ENCODE measurements around the gene HMGCL.
"Not testable (repeated sequence)": the region's sequence is repeated elsewhere in the genome, so short reads cannot be mapped to it uniquely, and the experiment has no call there.

The HMGCL gene

GRCh38 chr1:23797478-23798448, 27.5 kb downstream of the HMGCL start:
- no peak for DNase-seq

- no peak for DNase-seq
Observed at GRCh38 chr1:23796466-23797271, 28.6 kb downstream of the HMGCL start.

GRCh38 chr1:23795676-23796465, 29.4 kb downstream of the HMGCL start:
- DNase-seq: no peak

- not testable (repeated sequence) for DNase-seq
Observed at GRCh38 chr1:23794732-23795182, 30.5 kb downstream of the HMGCL start.

GRCh38 chr1:23793861-23794731, 31.1 kb downstream of the HMGCL start:
- no peak for DNase-seq

GRCh38 chr1:23793018-23793781, 32.0 kb downstream of the HMGCL start:
- DNase-seq: no peak

GRCh38 chr1:23792151-23792945, 32.9 kb downstream of the HMGCL start:
- DNase-seq: no peak

GRCh38 chr1:23791516-23792047, 33.6 kb downstream of the HMGCL start:
- DNase-seq: peak in 1 of 3 experiments; percentile 41

- DNase-seq: peak; percentile 80 to 90 (median 88)
Observed at GRCh38 chr1:23790696-23791515, 34.3 kb downstream of the HMGCL start, which contains the start of gene LYPLA2. TSS of gene LYPLA2 (plus strand) at chr1:23791145. CDS start at chr1:23792683, 1,538 bp downstream.

- DNase-seq: no peak
Observed at GRCh38 chr1:23788695-23789094, 36.5 kb downstream of the HMGCL start.

- DNase-seq: no peak
Observed at GRCh38 chr1:23787701-23788100, 37.5 kb downstream of the HMGCL start.

GRCh38 chr1:23784846-23785245, 40.4 kb downstream of the HMGCL start:
- no peak for DNase-seq

- not testable (repeated sequence) for DNase-seq
Observed at GRCh38 chr1:23783141-23783540, 42.1 kb downstream of the HMGCL start.

GRCh38 chr1:23779826-23780371, 45.3 kb downstream of the HMGCL start:
- DNase-seq: peak in 1 of 3 experiments; percentile 12

- peak; percentile 89 to 93 (median 89) for DNase-seq
Observed at GRCh38 chr1:23777979-23778814, 47.0 kb downstream of the HMGCL start, which contains the start of gene PITHD1. TSS of gene PITHD1 (plus strand) at chr1:23778418. CDS start at chr1:23778516, 98 bp downstream.

GRCh38 chr1:23776217-23776616, 49.0 kb downstream of the HMGCL start:
- DNase-seq: no peak
